ENCODE measurements around the gene RAB15. TPM values are rescaled to one million over a fixed set of nuclear protein-coding genes. Genes with fewer than 3 reads are reported as not detected.

Gene RAB15
- total and polyA plus RNA-seq, 7 experiments from 2014 or later, result 4.7 to 11.1 (median 5.9) TPM

- CTCF ChIA-PET, result no interaction called here
- peaks cover 0 to 20% (median 4%) of the 10 kb centered on the region in 5 donors for H3K36me3 Mint-ChIP-seq
- Histone ChIP-seq H3K9me3 (ENCODE audit: control insufficient read depth in 2 of 3, low read length in 3 of 3) (no peaks in the 10 kb centered on the region), H3K4me3 (ENCODE audit: low read length) (no peak overlapping the region), H3K27ac (ENCODE audit: low read depth, low read length) (no peak overlapping the region), H3K4me1 (ENCODE audit: control insufficient read depth in 2 of 2, insufficient read depth in 2 of 2, low read length in 2 of 2) (peaks cover 14 to 30% of the 10 kb centered on the region in 2 donors), H3K27me3 (ENCODE audit: control insufficient read depth in 2 of 2, insufficient read depth in 2 of 2, low read length in 2 of 2) (no peaks in the 10 kb centered on the region), H3K36me3 (ENCODE audit: control insufficient read depth in 2 of 3, insufficient read depth in 3 of 3, low read length in 3 of 3) (no peaks in the 10 kb centered on the region)
- intact Hi-C loops (cut with micrococcal nuclease), result no loop called here
- H3K9me3 Mint-ChIP-seq, result peaks cover 0 to 2% (median 0%) of the 10 kb centered on the region in 11 donors
- DNase-seq (no peak), ATAC-seq (no peak)
- H3K27ac Mint-ChIP-seq, result no peak overlapping the region
- H3K4me3 Mint-ChIP-seq, result no peak overlapping the region
- peaks cover 24 to 45% (median 39%) of the 10 kb centered on the region in 7 donors for H3K4me1 Mint-ChIP-seq
- POLR2A ChIA-PET, result interaction anchor here (0.6 to 1.1 kb wide), 2 partner anchors 60 to 100 kb away, joined by 3 read pairs; no protein-coding TSS in a partner anchor
- H3K27me3 Mint-ChIP-seq, result no peaks in the 10 kb centered on the region
Observed at GRCh38 chr14:64992328-64992885, 20.3 kb upstream of the RAB15 start.

GRCh38 chr14:64990939-64991338, 18.8 kb upstream of the RAB15 start:
- no peak for DNase-seq
- Mint-ChIP-seq H3K27me3 (peaks cover 0 to 3% (median 0%) of the 10 kb centered on the region in 5 donors), H3K27ac (peak overlapping the region in 5 of 9 donors; percentile 67 to 89 (median 87)), H3K4me1 (peaks cover 28 to 60% (median 45%) of the 10 kb centered on the region in 7 donors), H3K9me3 (peaks cover 0 to 3% (median 0%) of the 10 kb centered on the region in 11 donors), H3K36me3 (peaks cover 0 to 18% (median 4%) of the 10 kb centered on the region in 5 donors), H3K4me3 (peak overlapping the region in 1 of 10 donors; percentile 12)
- ChIA-PET CTCF (interaction anchor here (0.6 to 0.9 kb wide), 3 partner anchors 15 to 1365 kb away, joined by 3 to 5 read pairs (median 3); no protein-coding TSS in a partner anchor), POLR2A (interaction anchor here (0.9 kb wide), 1 partner anchor 63 kb away, joined by 3 read pairs; no protein-coding TSS in a partner anchor)
- intact Hi-C loops (cut with micrococcal nuclease), result no loop called here
- H3K4me3 ChIP-seq (ENCODE audit: low read length), result no peak overlapping the region
- H3K36me3 ChIP-seq (ENCODE audit: control insufficient read depth in 2 of 3, insufficient read depth in 3 of 3, low read length in 3 of 3), result no peaks in the 10 kb centered on the region
- ATAC-seq, result no peak
- H3K4me1 ChIP-seq (ENCODE audit: control insufficient read depth in 2 of 2, insufficient read depth in 2 of 2, low read length in 2 of 2), result peaks cover 14 to 36% of the 10 kb centered on the region in 2 donors
- H3K27me3 ChIP-seq (ENCODE audit: control insufficient read depth in 2 of 2, insufficient read depth in 2 of 2, low read length in 2 of 2), result no peaks in the 10 kb centered on the region
- H3K9me3 ChIP-seq (ENCODE audit: control insufficient read depth in 2 of 3, low read length in 3 of 3), result no peaks in the 10 kb centered on the region
- H3K27ac ChIP-seq (ENCODE audit: low read depth, low read length), result no peak overlapping the region

DNA sequence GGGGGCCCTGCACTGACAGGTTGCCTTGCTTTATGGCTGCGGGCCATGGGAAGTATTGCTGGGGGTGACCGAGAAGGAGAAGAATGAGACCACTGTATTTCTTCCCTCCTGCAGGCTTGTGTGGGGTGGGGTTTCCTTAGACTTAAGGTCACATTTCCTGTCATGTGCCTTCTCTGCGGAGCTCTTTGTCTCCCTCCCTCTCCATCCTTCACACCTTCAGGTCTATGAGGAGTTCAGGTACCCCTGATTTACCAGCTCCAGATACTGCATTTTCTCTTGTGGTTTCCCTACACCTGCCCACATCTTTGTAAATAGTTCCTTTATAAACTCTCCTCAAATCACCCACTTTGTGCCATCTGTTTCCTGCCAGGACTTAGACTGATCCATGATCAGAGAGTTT, 18.2 kb upstream of the RAB15 start:
- intact Hi-C loops (cut with micrococcal nuclease), result no loop called here
- peaks cover 14 to 38% of the 10 kb centered on the region in 2 donors for H3K4me1 ChIP-seq (ENCODE audit: control insufficient read depth in 2 of 2, insufficient read depth in 2 of 2, low read length in 2 of 2)
- H3K27ac ChIP-seq (ENCODE audit: low read depth, low read length), result no peak overlapping the region
- CTCF ChIA-PET, result interaction anchor here (0.8 kb wide), 1 partner anchor 668 kb away, joined by 5 read pairs; no protein-coding TSS in a partner anchor
- POLR2A ChIA-PET, result interaction anchor here (0.9 to 1.6 kb wide), 2 partner anchors 62 to 75 kb away, joined by 3 read pairs; no protein-coding TSS in a partner anchor
- no peaks in the 10 kb centered on the region for H3K36me3 ChIP-seq (ENCODE audit: control insufficient read depth in 2 of 3, insufficient read depth in 3 of 3, low read length in 3 of 3)
- no peak for ATAC-seq
- peak overlapping the region; percentile 2 for H3K4me3 ChIP-seq (ENCODE audit: low read length)
- Mint-ChIP-seq H3K27ac (peak overlapping the region; percentile 52 to 89 (median 79)), H3K36me3 (peaks cover 0 to 18% (median 4%) of the 10 kb centered on the region in 5 donors), H3K4me3 (peak overlapping the region; percentile 35 to 70 (median 62)), H3K9me3 (peaks cover 0 to 3% (median 0%) of the 10 kb centered on the region in 11 donors), H3K27me3 (peaks cover 0 to 6% (median 0%) of the 10 kb centered on the region in 5 donors), H3K4me1 (peaks cover 32 to 62% (median 48%) of the 10 kb centered on the region in 7 donors)
- DNase-seq, result peak in 1 of 9 donors; percentile 19
- no peaks in the 10 kb centered on the region for H3K27me3 ChIP-seq (ENCODE audit: control insufficient read depth in 2 of 2, insufficient read depth in 2 of 2, low read length in 2 of 2)
- H3K9me3 ChIP-seq (ENCODE audit: control insufficient read depth in 2 of 3, low read length in 3 of 3), result no peaks in the 10 kb centered on the region

GRCh38 chr14:64987438-64987767, 15.3 kb upstream of the RAB15 start:
- no peaks in the 10 kb centered on the region for H3K9me3 ChIP-seq (ENCODE audit: control insufficient read depth in 2 of 3, low read length in 3 of 3)
- peaks cover 42 to 73% (median 60%) of the 10 kb centered on the region in 7 donors for H3K4me1 Mint-ChIP-seq
- peak overlapping the region; percentile 97 for H3K4me3 ChIP-seq (ENCODE audit: low read length)
- peak overlapping the region; percentile 88 to 100 (median 95) for H3K4me3 Mint-ChIP-seq
- ChIA-PET POLR2A (interaction anchor here (0.6 to 2.9 kb wide), 12 partner anchors 12 to 484 kb away, joined by 3 to 18 read pairs (median 4); partner anchors contain the start of genes CHURC1, GPX2, MAX and RAB15), CTCF (interaction anchor here (0.7 to 1.6 kb wide), 3 partner anchors 51 to 1085 kb away, joined by 3 to 5 read pairs (median 3); partner anchors contain the start of gene MAX)
- peak overlapping the region; percentile 76 for H3K27ac ChIP-seq (ENCODE audit: low read depth, low read length)
- DNase-seq, result no peak
- no peak for ATAC-seq
- peaks cover 0 to 16% (median 3%) of the 10 kb centered on the region in 5 donors for H3K36me3 Mint-ChIP-seq
- no peaks in the 10 kb centered on the region for H3K36me3 ChIP-seq (ENCODE audit: control insufficient read depth in 2 of 3, insufficient read depth in 3 of 3, low read length in 3 of 3)
- no peaks in the 10 kb centered on the region for H3K27me3 ChIP-seq (ENCODE audit: control insufficient read depth in 2 of 2, insufficient read depth in 2 of 2, low read length in 2 of 2)
- H3K4me1 ChIP-seq (ENCODE audit: control insufficient read depth in 2 of 2, insufficient read depth in 2 of 2, low read length in 2 of 2), result peaks cover 14 to 38% of the 10 kb centered on the region in 2 donors
- intact Hi-C loops (cut with micrococcal nuclease), result loop anchor here (1.0 to 5.0 kb wide), 10 partner anchors 115 to 1520 kb away; partner anchors contain the start of genes GPHN (in 2 of the 2), FUT8 (in 1 of the 2), HSPA2 (in 1 of the 2) and MAX (in 1 of the 2)
- peaks cover 0 to 25% (median 3%) of the 10 kb centered on the region in 5 donors for H3K27me3 Mint-ChIP-seq
- H3K27ac Mint-ChIP-seq, result peak overlapping the region; percentile 72 to 99 (median 96)
- peaks cover 0 to 6% (median 0%) of the 10 kb centered on the region in 11 donors for H3K9me3 Mint-ChIP-seq

DNA sequence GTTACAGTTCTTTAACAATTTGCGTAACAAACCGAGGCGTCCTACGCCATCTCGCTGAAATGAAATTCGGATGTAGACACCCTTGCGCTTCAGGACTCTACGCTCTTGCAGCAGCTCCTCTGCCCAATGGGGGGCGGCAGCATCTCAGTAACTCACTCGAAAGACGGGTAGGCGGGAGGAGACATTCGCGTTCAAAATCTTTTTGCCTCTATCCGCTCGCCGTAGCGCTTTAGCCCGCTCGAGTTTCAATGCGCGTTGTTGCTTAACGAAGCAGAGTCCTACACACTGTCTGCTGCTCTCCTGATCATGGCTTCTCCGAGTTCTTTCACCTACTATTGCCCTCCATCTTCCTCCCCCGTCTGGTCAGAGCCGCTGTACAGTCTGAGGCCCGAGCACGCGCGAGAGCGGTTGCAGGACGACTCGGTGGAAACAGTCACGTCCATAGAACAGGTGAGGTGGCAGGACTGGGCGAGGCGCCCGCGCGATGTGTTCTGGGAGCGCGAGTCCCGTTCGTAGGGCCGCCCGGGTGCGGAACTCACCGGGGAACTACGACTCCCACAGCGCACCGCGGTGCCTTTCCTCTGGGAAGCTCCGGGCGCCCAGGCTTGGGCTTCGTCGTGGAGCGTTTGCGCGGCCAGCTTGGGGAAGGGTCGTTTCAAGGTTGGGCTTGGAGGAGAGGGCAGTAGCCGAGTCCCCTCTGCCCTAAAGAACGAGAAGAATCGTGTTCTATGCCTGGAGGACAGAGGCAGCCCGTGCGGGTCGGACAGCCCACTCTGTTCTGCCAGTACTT, 14.7 kb upstream of the RAB15 start, which contains the start of gene FNTB:
Gene FNTB, plus strand, starts transcription at position 248 of the 790 bp plus-strand sequence. Its CDS starts 59 bp downstream, at position 307.
- DNase-seq, result peak; percentile 80 to 96 (median 94)
- Mint-ChIP-seq H3K9me3 (peaks cover 0 to 6% (median 0%) of the 10 kb centered on the region in 11 donors), H3K4me3 (peak within 1 kb of the TSS; percentile 88 to 100 (median 95)), H3K4me1 (peaks cover 41 to 68% (median 60%) of the 10 kb centered on the region in 7 donors), H3K27me3 (peaks cover 0 to 29% (median 3%) of the 10 kb centered on the region in 5 donors), H3K36me3 (peaks cover 0 to 16% (median 0%) of the 10 kb centered on the region in 5 donors), H3K27ac (peak within 1 kb of the TSS; percentile 92 to 99 (median 96))
- ChIA-PET POLR2A (interaction anchor here (0.6 to 2.9 kb wide), 14 partner anchors 8 to 484 kb away, joined by 3 to 18 read pairs (median 4); partner anchors contain the start of genes CHURC1, GPX2, MAX and RAB15), CTCF (interaction anchor here (0.6 to 3.4 kb wide), 10 partner anchors 51 to 1085 kb away, joined by 3 to 25 read pairs (median 4); partner anchors contain the start of gene MAX)
- intact Hi-C loops (cut with micrococcal nuclease), result loop anchor here (1.0 to 5.0 kb wide), 21 partner anchors 15 to 1520 kb away; partner anchors contain the start of genes CHURC1 (in 2 of the 2), FUT8 (in 2 of the 2), GPHN (in 2 of the 2) and MAX (in 2 of the 2)
- H3K36me3 ChIP-seq (ENCODE audit: control insufficient read depth in 2 of 3, insufficient read depth in 3 of 3, low read length in 3 of 3), result no peaks in the 10 kb centered on the region
- ATAC-seq, result peak; percentile 95
- H3K4me3 ChIP-seq (ENCODE audit: low read length), result peak within 1 kb of the TSS; percentile 97
- peaks cover 14 to 38% of the 10 kb centered on the region in 2 donors for H3K4me1 ChIP-seq (ENCODE audit: control insufficient read depth in 2 of 2, insufficient read depth in 2 of 2, low read length in 2 of 2)
- no peaks in the 10 kb centered on the region for H3K9me3 ChIP-seq (ENCODE audit: control insufficient read depth in 2 of 3, low read length in 3 of 3)
- peak within 1 kb of the TSS; percentile 76 for H3K27ac ChIP-seq (ENCODE audit: low read depth, low read length)
- H3K27me3 ChIP-seq (ENCODE audit: control insufficient read depth in 2 of 2, insufficient read depth in 2 of 2, low read length in 2 of 2), result no peaks in the 10 kb centered on the region
